ENCODE measurements around the gene FAM193A. TPM values are rescaled to one million over a fixed set of nuclear protein-coding genes. Genes with fewer than 3 reads are reported as not detected.

Gene FAM193A, protein sequence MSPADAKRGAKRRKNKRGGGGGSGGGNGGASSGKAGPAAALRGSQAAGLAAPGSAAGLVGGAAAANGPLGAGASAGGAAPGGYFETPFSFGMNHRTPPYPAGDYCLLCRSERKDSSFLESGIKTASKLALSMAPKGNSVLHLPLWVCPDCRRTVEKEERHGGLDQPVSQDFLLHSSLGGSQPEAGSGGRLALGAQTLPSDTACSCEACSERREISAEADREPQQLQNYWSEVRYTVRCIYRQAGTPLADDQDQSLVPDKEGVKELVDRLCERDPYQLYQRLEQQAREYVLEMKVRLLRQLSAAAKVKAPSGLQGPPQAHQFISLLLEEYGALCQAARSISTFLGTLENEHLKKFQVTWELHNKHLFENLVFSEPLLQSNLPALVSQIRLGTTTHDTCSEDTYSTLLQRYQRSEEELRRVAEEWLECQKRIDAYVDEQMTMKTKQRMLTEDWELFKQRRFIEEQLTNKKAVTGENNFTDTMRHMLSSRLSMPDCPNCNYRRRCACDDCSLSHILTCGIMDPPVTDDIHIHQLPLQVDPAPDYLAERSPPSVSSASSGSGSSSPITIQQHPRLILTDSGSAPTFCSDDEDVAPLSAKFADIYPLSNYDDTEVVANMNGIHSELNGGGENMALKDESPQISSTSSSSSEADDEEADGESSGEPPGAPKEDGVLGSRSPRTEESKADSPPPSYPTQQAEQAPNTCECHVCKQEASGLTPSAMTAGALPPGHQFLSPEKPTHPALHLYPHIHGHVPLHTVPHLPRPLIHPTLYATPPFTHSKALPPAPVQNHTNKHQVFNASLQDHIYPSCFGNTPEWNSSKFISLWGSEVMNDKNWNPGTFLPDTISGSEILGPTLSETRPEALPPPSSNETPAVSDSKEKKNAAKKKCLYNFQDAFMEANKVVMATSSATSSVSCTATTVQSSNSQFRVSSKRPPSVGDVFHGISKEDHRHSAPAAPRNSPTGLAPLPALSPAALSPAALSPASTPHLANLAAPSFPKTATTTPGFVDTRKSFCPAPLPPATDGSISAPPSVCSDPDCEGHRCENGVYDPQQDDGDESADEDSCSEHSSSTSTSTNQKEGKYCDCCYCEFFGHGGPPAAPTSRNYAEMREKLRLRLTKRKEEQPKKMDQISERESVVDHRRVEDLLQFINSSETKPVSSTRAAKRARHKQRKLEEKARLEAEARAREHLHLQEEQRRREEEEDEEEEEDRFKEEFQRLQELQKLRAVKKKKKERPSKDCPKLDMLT (N-terminal part only)
- total RNA-seq, result 10 to 100 TPM; 20.1 to 20.4 TPM

DNA sequence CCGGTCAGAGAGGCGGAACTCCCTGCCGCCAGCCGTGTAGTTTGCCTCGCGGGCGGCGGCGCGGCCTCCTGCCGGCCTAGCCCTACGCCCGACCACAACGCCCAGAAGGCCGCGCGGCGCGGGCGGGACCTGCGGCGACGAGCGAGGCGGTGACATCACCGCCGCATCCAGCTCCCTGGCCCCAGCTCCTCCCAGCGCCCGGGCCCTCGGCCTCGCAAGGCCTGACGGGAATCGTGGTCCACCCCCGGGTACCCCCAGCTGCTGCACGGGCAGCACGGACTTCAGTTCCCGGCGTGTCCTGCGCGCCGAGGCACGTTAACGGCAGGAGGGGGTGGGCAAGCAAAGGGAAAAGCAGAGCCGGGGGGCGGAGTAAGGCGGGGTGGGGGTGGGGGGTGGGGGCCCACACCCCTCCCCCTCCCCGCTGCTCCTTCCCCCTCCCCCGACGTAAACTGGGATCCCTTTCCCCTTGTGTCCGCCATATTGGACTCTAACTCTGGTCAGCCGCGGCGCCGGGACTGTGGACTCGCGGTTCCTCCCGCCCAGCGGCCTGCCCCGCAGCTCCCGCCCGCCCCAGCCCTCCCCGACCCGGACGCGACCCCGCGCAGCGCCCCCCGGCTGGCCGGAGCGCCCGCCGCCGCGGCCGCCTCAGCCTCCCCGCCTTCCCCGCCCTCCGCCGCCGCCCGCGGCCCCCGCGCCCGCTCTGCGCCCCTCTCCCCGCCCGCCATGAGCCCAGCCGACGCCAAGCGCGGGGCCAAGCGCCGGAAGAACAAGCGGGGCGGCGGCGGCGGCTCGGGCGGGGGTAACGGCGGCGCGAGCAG lies at the start of gene FAM193A:
FAM193A (plus strand) TSS at position 455 of the 818 bp plus-strand sequence; CDS start at position 724, 269 bp downstream.
- DNase-seq, result peak; percentile 99
- Mint-ChIP-seq H3K4me1 (ENCODE audit: low read depth) (peaks cover 18% of the 10 kb centered on the region), H3K36me3 (ENCODE audit: low read depth) (peaks cover 6% of the 10 kb centered on the region), H3K27me3 (ENCODE audit: low read depth) (no peaks in the 10 kb centered on the region), H3K4me3 (peak within 1 kb of the TSS; percentile 86), H3K9me3 (no peaks in the 10 kb centered on the region), H3K27ac (peak within 1 kb of the TSS; percentile 83)
- CTCF ChIA-PET, result no interaction called here
- intact Hi-C loops (cut with micrococcal nuclease), result loop anchor here (1.0 to 5.0 kb wide), 13 partner anchors 35 to 501 kb away; partner anchors contain the start of genes CFAP99, GRK4, HAUS3 and MXD4

DNA sequence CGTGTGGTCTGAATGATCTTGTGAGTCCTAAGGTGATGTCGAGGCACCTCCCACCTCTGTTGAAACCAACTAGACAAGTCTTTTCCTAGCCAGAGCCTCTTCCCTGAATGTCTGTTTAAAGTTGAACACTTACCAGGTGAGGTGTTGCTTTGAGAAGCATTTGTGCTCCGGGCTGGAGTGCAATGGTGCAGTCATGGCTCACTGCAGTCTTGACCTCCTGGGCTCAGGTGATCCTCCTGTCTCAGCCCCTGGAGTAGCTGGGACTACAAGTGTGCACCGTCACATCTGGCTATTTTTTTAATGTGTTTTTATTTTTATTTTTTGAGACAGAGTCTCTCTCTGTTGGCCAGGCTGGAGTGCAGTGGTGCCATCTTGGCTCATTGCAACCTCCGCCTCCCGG lies 49.5 kb upstream of the FAM193A start:
- H3K4me3 Mint-ChIP-seq, result no peak overlapping the region
- DNase-seq, result no peak
- H3K36me3 Mint-ChIP-seq (ENCODE audit: low read depth), result peaks cover 24% of the 10 kb centered on the region
- intact Hi-C loops (cut with micrococcal nuclease), result no loop called here
- H3K27me3 Mint-ChIP-seq (ENCODE audit: low read depth), result no peaks in the 10 kb centered on the region
- peak overlapping the region; percentile 46 for H3K27ac Mint-ChIP-seq
- peaks cover 80% of the 10 kb centered on the region for H3K4me1 Mint-ChIP-seq (ENCODE audit: low read depth)
- CTCF ChIA-PET, result interaction anchor here (0.6 kb wide), 1 partner anchor 44 kb away, joined by 5 read pairs; no protein-coding TSS in a partner anchor
- no peaks in the 10 kb centered on the region for H3K9me3 Mint-ChIP-seq

DNA sequence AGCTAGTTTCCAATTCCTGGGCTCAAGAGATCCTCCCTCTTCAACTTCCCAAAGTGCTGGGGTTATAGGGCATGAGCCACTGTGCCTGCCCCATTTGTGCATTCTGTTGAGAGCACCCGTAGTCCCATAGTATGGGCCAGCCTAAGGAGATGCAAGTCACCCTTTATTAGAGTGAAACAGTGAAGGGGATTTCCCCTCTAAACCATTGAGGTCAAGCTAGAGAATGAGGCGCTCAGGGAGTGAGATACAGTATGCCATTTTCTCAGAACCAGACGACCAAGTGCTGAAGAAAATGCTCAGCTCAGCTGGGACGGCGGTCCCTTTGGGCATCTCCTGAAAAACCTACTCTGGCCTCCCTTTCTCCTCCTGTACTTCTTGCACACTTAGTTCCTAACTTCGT lies 48.8 kb upstream of the FAM193A start:
- CTCF ChIA-PET, result no interaction called here
- no peaks in the 10 kb centered on the region for H3K9me3 Mint-ChIP-seq
- DNase-seq, result no peak
- H3K4me1 Mint-ChIP-seq (ENCODE audit: low read depth), result peaks cover 76% of the 10 kb centered on the region
- H3K4me3 Mint-ChIP-seq, result no peak overlapping the region
- intact Hi-C loops (cut with micrococcal nuclease), result no loop called here
- H3K27ac Mint-ChIP-seq, result peak overlapping the region; percentile 72
- H3K27me3 Mint-ChIP-seq (ENCODE audit: low read depth), result no peaks in the 10 kb centered on the region
- H3K36me3 Mint-ChIP-seq (ENCODE audit: low read depth), result peaks cover 27% of the 10 kb centered on the region

DNA sequence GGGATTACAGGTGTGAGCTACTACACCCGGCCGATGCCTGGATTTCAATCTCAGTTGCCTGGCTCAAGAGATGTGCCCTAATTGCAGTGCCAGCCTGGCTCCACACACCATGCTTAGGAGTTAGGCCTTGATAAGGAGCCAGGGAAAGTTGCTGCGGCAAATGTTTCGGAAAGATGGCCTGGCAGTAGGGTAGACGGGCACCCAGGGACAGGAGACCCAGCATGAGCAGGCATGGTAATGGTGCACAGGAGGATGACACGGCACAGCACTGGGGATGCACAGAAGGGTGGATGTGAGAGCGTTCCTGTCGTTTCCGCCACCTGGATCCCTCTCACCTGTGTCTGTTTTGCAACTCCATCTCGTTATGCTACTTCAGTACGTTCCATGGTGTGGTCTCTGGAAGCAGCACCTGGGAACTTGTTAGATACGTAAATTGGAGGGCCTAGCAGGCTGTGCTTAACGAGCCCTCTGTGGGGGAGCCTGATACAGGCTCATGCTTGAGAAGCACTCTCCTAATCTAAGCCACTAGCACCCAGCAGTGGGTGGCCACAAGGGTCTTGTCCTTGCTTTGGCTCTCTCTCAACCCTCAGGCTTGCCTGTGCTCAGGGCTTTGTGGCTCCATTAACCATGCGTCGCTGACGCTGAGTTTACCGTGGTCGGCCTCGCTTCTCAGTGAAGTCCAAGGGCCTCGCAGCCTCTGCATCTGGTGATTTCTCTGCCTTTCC lies 47.2 kb upstream of the FAM193A start:
- Mint-ChIP-seq H3K27me3 (ENCODE audit: low read depth) (no peaks in the 10 kb centered on the region), H3K4me3 (no peak overlapping the region), H3K27ac (peak overlapping the region; percentile 84), H3K4me1 (ENCODE audit: low read depth) (peaks cover 67% of the 10 kb centered on the region), H3K9me3 (no peaks in the 10 kb centered on the region), H3K36me3 (ENCODE audit: low read depth) (peaks cover 32% of the 10 kb centered on the region)
- CTCF ChIA-PET, result no interaction called here
- intact Hi-C loops (cut with micrococcal nuclease), result no loop called here
- no peak for DNase-seq

DNA sequence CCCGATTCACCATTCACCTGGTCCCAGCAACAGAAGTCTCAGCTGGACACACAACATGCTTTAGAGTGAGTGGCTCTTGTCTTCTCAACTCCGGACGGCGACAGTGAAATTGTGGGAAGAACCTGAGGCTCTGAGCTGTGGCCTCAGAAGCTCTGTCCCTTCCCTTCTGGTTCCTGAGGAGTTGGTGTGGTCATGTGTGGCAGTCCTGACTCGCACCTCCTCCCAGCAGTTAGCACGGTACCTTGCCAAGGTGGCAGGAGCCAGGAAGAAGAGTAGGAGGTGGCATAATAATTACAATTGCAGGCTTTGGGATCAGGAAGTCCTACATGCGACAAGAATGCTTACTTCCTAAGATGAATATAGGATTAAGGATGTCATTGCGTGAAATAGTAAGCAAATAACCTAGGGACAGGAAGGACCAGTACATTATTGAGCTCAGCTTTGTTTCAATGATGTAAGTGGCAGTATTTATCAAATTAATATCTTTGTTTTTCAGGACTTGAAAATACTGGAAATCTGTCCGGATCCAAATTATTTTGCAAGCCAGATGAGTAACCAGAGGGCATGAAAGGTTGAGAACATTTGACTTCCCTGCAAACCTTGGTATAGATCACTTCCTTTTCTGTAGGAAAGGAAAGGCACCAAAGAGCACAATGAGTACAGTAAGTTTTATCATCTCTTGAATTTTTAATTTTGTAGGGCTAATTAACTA lies 46.5 kb upstream of the FAM193A start:
- H3K27ac Mint-ChIP-seq, result peak overlapping the region; percentile 84
- H3K9me3 Mint-ChIP-seq, result no peaks in the 10 kb centered on the region
- peaks cover 32% of the 10 kb centered on the region for H3K36me3 Mint-ChIP-seq (ENCODE audit: low read depth)
- no peak for DNase-seq
- H3K4me1 Mint-ChIP-seq (ENCODE audit: low read depth), result peaks cover 61% of the 10 kb centered on the region
- intact Hi-C loops (cut with micrococcal nuclease), result no loop called here
- no peaks in the 10 kb centered on the region for H3K27me3 Mint-ChIP-seq (ENCODE audit: low read depth)
- no peak overlapping the region for H3K4me3 Mint-ChIP-seq
- CTCF ChIA-PET, result no interaction called here

DNA sequence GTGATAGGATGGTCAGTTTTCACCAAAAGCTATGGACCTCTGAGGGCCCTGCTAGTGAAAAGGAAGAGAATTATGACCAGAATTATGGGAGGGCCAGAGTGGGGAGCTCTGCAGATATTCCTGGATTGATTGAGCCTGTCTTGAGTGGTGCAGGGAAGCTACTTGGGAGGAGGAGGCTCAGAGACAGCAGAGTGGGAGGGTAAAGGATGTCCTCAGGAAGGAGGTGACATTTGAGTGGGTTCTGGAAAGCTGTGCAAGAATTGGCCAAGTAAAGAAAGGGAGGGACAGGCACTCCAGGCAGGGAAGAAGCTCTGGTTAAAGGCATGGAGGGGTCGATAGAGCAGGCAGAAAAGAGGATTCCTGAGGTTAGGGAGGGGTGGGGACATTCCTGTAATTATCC lies 43.5 kb upstream of the FAM193A start:
- H3K9me3 Mint-ChIP-seq, result no peaks in the 10 kb centered on the region
- peak overlapping the region; percentile 6 for H3K4me3 Mint-ChIP-seq
- H3K27ac Mint-ChIP-seq, result peak overlapping the region; percentile 65
- intact Hi-C loops (cut with micrococcal nuclease), result no loop called here
- peaks cover 46% of the 10 kb centered on the region for H3K36me3 Mint-ChIP-seq (ENCODE audit: low read depth)
- DNase-seq, result no peak
- CTCF ChIA-PET, result no interaction called here
- peaks cover 34% of the 10 kb centered on the region for H3K4me1 Mint-ChIP-seq (ENCODE audit: low read depth)
- no peaks in the 10 kb centered on the region for H3K27me3 Mint-ChIP-seq (ENCODE audit: low read depth)

DNA sequence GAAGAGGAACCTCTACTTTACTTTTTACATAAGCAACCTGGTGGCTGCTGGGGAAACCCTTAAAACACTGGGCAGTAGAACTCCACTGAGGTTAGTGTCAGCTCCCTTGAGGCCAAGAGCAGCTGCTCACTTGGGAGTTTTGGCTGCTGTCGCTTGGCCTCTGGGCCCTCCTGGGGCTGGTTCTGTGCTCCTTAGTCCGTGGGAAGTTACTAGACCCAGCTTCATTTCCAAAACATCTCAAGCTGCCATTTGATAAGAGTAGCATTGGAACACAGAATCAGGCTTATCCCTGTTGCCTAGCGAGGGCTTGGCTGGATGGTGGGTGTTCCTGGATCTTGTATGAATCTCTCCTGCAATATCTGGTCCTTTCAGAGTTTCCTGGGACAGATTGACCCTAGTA lies 41.5 kb upstream of the FAM193A start:
- DNase-seq, result no peak
- H3K4me3 Mint-ChIP-seq, result no peak overlapping the region
- CTCF ChIA-PET, result no interaction called here
- no peak overlapping the region for H3K27ac Mint-ChIP-seq
- intact Hi-C loops (cut with micrococcal nuclease), result no loop called here
- peaks cover 21% of the 10 kb centered on the region for H3K4me1 Mint-ChIP-seq (ENCODE audit: low read depth)
- H3K27me3 Mint-ChIP-seq (ENCODE audit: low read depth), result no peaks in the 10 kb centered on the region
- H3K36me3 Mint-ChIP-seq (ENCODE audit: low read depth), result peaks cover 45% of the 10 kb centered on the region
- no peaks in the 10 kb centered on the region for H3K9me3 Mint-ChIP-seq

DNA sequence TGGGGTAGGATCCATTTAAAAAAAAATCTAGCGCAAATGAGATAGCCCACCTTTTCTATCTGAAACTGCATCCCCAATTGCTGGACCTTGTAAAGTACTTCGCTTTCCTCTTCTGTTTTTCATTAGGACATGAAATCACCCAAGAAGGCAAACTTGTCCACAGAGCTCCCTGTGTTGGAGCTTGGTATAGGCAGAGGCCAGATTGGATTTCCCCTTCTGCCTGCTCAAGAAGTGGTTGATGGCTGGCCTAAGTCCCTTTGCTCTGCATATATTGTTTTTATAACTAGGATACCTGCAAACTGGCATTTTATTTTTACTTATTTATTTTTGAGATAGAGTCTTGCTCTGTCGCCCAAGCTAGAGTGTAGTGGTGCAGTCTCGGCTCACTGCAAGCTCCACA lies 39.1 kb upstream of the FAM193A start:
- intact Hi-C loops (cut with micrococcal nuclease), result no loop called here
- no peak overlapping the region for H3K4me3 Mint-ChIP-seq
- no peak for DNase-seq
- no peak overlapping the region for H3K27ac Mint-ChIP-seq
- peaks cover 47% of the 10 kb centered on the region for H3K36me3 Mint-ChIP-seq (ENCODE audit: low read depth)
- no peaks in the 10 kb centered on the region for H3K9me3 Mint-ChIP-seq
- H3K27me3 Mint-ChIP-seq (ENCODE audit: low read depth), result no peaks in the 10 kb centered on the region
- CTCF ChIA-PET, result no interaction called here
- peaks cover 14% of the 10 kb centered on the region for H3K4me1 Mint-ChIP-seq (ENCODE audit: low read depth)

DNA sequence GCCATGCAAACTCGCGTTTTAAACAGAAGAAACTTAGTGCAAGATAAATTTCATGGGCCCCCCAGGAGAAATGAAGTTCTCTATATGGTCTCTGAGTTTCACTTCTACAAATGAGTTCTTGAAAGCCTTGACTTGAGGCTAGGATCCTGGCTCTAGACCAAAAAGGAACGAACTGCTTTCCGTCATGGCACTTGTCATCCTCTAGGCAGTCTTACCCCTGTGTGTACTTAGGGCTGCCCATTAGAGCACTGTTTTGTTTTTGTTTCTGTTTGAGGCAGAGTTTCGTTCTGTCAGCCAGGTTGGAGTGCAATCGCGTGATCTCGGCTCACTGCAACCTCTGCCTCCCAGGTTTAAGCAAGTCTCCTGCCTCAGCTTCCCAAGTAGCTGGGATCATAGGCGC lies 38.5 kb upstream of the FAM193A start:
- Mint-ChIP-seq H3K36me3 (ENCODE audit: low read depth) (peaks cover 42% of the 10 kb centered on the region), H3K4me1 (ENCODE audit: low read depth) (peaks cover 9% of the 10 kb centered on the region), H3K27me3 (ENCODE audit: low read depth) (no peaks in the 10 kb centered on the region), H3K4me3 (no peak overlapping the region), H3K9me3 (no peaks in the 10 kb centered on the region), H3K27ac (no peak overlapping the region)
- intact Hi-C loops (cut with micrococcal nuclease), result no loop called here
- CTCF ChIA-PET, result no interaction called here
- DNase-seq, result no peak

DNA sequence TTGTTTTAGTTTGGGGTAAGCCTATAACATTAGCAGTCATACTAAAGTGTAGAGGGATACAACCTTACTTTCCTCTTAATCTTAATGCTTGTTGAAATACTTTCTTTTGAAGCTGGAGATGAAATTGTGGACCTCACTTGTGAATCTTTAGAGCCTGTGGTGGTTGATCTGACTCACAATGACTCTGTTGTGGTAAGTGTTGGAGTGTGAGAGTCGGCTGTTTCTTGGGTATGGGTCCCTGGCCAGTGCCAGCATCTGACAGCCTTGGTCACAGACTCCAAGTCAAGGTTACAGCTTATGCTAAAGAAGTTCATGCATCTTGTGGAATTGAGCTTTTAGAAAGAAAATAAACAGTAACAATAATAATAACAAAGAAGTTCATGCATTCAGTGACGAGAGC lies 35.9 kb upstream of the FAM193A start:
- no peak overlapping the region for H3K4me3 Mint-ChIP-seq
- DNase-seq, result no peak
- CTCF ChIA-PET, result no interaction called here
- H3K9me3 Mint-ChIP-seq, result no peaks in the 10 kb centered on the region
- H3K27me3 Mint-ChIP-seq (ENCODE audit: low read depth), result no peaks in the 10 kb centered on the region
- peak overlapping the region; percentile 50 for H3K27ac Mint-ChIP-seq
- intact Hi-C loops (cut with micrococcal nuclease), result no loop called here
- peaks cover 45% of the 10 kb centered on the region for H3K36me3 Mint-ChIP-seq (ENCODE audit: low read depth)
- H3K4me1 Mint-ChIP-seq (ENCODE audit: low read depth), result peaks cover 7% of the 10 kb centered on the region

Data from activated naive CD4-positive, alpha-beta T cell treated with anti-CD3 and anti-CD28 coated beads for 36 hours (primary cell).